ENCODE measurements around the gene LRRC37B.
A peak's percentile ranks its signal among the peaks of the same experiment; 100 is the strongest.
"Not testable (repeated sequence)": the region's sequence is repeated elsewhere in the genome, so short reads cannot be mapped to it uniquely, and the experiment has no call there.

LRRC37B gene

DNA sequence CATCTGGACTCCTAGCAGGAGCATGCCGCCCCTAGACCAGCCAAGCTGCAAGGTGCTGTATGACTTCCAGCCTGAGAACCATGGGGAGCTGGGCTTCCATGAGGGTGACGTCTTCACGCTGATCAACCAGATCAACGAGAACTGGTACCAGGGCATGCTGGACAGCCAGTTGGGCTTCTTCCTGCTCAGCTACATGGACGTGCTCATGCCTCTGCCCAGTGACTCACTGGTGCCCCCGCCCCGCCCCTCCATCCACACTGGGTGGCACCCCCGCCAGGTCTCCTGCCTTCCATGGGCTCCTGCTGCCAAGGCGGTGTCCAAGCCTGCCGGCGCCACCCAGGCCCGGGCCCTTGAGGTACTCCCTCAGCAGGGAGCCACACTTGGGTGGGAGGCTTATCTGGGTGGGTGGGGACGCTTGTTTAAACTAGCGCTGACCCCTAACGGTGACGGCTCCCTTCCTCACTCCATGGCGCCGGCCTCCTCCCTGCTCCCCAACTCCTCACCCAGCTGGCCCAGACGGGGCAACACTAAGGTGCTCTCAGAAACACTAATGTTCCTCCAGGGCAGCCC, 34.2 kb downstream of the LRRC37B start:
- not testable (repeated sequence) for DNase-seq (ENCODE audit: low read depth)

DNA sequence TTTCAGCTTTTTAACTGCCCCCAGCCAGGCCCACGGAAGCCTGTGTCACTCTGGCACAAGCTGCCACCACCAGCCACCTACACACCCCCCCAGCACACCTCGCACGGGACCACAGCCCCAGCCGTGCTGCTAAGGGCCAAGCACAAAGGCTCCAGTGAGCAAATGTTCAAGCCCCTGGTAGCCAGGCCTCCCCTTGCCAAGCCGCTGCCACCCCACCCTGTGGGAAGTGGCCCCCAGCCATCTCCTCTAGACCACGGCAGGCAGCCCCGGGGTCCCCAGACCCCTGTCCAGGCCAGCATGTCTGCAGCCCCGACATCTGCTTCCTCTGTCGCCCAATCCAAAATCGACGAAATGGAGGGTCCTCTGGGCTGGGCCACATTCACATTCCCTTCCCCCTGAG, 35.1 kb downstream of the LRRC37B start:
- not testable (repeated sequence) for DNase-seq (ENCODE audit: low read depth)

DNA sequence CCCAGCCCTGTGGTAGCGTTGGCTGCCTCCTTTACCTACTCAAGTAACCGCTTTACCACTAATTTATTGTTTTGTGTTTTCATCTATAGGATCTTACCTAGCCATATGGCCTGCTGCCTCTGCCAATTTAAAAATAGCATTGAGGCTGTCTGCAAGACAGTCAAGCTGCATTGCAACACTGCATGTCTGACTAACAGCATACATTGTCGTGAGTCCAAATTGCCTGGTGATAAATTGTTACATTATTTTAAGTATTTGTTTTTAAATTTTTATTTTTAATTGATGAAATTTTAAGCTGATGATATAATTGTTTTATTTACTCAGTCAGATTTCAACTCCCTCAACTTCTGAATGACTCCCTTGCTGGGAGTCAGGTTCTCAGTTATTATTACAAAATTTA, 38.4 kb downstream of the LRRC37B start:
- DNase-seq (ENCODE audit: low read depth), result peak; percentile 17

DNA sequence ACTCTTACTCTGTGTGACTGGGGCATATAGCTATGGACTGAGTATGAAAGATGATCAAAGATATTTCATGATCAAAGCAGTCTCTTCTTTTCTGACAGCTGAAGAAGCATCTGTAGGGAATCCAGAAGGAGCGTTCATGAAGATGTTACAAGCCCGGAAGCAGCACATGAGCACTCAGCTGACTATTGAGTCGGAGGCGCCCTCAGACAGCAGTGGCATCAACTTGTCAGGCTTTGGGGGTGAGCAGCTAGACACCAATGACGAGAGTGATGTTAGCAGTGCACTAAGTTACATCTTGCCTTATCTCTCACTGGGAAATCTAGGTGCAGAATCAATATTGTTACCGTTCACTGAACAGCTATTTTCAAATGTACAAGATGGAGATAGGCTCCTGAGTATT, 40.5 kb downstream of the LRRC37B start:
- not testable (repeated sequence) for DNase-seq (ENCODE audit: low read depth)

DNA sequence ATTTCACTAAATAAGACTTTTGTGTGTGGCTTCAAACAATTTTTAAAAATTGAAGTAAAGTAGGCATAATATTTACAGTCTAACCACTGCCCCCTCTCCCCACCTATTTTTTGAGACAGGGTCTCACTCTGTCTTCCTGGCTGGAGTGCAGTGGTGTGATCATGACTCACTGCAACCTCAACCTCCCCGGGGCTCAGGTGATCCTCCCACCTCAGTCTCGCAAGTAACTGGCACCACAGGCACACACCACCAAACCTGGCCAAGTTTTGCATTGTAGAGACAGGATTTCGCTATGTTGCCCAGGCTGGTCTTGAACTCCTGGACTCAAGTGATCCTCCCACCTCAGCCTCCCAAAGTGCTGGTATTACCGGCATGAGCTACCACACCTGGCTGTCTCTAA, 47.8 kb downstream of the LRRC37B start:
- DNase-seq (ENCODE audit: low read depth), result not testable (repeated sequence)

DNA sequence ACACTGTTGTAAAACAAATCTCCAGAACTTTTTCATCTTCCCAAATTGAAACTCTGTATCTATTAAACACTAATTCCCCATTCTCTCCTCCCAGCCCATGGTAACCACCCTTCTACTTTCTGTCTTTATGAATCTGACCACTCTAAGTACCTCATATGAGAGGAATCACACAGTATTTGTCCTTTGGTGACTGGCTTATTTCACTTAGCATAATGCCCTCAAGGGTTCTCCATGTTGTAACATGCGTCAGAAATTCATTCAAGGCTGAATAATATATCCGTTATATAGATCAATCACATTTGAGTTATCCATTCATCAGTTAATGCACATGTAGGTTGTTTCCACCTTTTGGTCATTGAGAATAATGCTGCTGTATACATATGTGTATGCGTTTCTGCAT, 48.2 kb downstream of the LRRC37B start:
- not testable (repeated sequence) for DNase-seq (ENCODE audit: low read depth)

DNA sequence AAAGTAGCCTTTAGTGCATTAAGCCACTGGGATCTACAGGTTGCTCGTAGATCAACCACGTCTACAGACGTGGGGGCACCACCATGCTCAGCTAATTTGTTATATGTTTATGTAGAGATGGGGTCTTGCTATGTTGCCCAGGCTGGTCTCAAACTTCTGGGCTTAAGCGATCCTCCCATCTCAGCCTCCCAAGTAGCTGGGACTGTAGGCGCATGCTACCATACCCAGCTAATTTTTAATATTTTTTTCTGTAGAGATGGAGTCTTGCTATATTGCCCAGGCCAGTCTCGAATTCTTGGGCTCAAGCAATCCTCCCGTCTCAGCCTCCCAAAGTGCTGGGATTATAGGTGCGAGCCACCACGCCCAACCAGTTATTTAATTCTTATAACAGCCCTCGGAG, 49.3 kb downstream of the LRRC37B start:
- DNase-seq (ENCODE audit: low read depth), result not testable (repeated sequence)

DNA sequence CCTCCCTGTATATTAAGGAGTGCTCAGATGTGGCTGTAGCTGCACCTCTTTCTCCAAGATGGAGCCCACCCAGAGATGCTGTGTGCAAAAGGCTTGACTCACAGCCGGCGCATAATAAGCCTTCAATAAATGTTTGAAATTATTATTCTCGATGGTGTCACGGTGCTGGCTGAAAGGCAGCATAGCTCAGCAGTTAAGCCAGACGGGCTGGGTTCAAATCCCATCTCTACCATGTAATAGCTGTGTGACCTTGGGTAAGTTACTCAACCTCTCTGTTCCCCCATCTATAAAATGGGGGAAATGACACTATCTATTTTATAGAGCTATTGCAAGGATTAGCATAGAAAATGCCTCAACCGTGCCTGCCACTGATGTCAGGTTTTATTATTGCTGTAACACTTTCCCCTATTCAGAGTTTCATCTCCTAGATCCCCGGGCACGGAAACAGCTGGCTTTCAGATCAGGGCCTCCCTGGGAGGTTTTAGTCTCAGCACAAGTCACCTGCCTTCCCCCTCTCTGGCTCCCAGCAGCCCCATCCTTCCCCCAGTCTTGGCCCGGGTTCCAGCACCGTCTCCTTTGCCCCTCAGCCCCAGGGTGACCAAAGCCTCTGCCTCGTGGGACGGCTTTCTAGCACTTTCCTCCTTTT, 50.4 kb downstream of the LRRC37B start:
- DNase-seq (ENCODE audit: low read depth), result not testable (repeated sequence)

DNA sequence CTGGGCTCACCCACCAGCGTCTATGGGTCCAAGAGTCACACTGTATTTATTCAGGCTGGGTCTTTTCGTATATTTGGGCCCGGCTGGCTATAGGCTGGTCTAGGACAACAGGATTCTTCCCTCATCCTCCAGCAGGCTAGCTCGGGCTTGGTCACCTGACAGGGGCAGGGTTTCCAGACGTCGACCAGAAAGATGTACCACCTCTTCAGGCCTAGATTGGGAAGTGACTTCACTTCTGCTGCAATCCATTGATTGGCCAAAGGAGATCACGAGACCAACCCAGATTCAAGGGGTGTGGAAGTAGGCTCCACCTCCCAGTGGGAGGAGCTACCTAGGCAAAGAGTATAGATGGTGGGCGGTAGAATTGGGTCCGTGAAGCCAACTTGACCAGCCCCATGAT, 53.5 kb downstream of the LRRC37B start:
- DNase-seq (ENCODE audit: low read depth), result not testable (repeated sequence)

DNA sequence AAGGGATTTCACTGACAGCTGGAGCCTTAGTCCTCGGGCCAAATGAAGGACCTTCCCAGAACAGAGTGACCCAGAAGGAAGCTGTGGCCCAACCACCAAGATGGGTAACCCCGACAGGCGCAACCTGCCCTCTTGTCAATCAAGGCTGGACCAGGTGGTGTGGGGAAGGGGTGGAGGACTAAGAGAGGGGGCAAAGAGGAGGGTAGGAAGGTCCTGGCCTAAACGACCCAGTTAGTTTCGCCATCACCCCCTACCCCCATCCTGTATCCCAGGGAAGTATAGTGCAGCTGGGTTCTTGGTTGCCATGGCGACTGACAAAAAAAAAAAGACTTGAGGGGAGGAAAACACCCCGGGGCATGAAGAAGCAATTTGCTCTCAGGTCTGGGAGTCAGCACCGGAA, 54.7 kb downstream of the LRRC37B start:
- not testable (repeated sequence) for DNase-seq (ENCODE audit: low read depth)

DNA sequence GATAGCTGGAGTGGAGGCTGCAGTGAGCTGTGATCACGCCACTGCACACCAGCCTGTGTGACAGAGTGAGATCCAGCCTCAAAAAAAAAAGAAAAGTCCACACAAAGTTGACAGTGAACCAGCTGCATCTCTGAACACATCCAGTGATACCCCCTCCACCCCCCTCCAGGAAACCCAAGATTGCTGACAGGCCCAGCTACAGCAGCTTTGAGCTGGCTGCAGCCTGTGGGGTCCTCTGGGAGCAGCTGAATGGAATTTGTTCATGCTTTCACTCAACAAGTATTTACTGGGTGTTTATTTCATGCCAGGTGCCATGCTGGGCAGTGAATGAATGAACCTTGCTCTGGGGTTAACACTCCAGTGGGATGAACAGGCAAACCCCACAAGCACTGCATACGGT, 56.9 kb downstream of the LRRC37B start:
- DNase-seq (ENCODE audit: low read depth), result not testable (repeated sequence)

DNA sequence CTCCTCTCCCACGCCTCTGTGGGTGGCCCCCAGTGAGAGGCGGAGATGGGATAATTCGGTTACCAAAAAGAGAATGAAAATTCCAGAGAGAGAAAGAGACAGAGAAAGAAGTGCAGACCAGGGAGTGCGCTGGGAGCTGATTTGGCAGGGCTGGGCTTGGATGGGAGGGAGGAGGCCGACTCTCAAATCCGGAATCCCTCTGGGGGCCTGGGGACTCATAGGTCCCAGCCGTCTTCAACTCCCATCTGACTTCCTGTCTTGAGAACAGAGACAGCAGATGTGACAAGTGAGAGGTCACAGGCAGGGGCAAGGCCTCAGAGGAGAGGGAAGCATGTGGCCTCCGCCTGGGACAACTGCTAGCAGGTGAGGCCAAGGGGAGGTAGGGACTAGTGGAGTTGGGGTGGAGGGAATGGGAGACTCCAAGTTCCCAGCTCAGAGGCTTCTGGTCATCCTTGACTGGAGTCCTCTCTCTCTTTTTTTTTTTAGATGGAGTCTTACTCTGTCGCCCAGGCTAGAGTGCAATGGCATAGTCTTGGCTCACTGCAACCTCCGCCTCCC, 59.0 kb downstream of the LRRC37B start:
- DNase-seq (ENCODE audit: low read depth), result not testable (repeated sequence)

DNA sequence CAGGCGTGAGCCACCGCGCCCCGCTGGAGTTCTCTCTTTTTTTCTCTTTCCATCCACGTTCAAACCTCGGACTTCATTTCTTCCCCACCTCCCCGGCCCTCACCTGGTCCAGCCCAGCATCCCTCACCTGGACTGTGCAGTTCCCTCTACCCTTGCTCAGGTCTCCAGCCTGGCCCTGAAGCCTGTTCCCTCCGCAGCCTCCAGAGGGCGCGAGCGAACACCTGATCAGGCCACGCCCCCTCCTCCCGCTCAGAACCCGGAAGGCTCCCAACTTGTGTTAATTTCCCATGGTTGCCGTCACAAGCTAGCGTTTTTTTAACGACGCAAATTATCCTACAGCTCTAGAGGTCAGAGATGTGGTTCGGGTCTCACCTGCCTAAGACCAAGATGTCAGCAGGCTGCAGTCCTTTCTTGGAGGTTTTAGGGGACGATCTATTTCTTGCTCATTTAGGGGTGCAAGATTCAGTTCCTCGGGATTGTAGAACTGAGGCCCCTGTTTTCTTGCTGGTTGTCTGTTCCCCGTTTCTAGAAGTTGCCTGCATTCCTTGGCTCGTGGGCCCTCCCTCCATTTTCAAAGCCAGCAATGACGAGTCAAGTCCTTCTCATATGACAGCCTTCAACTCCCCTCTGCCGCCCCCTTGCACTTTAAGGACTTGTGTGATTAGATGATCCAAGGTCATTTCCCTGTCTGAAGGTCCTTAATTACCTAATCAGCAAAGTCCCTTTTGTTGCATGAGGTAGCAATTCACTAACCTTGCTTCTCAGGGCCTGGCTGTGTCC, 59.9 kb downstream of the LRRC37B start:
- not testable (repeated sequence) for DNase-seq (ENCODE audit: low read depth)

DNA sequence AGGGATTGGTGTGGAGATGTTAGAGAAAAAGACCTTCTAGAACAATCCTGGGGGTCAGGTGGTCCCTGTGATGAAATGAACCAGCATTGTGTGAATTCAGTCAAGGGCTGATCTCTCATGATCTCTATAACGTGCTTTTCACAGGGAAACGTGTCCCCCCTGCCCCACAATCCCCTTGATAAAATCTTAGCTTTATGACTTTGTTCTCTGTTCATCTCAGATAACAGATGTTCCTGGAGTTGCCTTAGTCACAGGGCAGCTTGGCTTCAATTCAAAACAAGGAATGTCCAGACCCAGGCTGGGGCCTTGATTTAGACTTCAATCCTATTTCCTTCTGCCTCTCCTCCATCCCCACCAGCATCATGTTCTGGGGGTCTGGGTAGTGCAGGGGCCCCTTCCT, 61.9 kb downstream of the LRRC37B start:
- peak; percentile 21 for DNase-seq (ENCODE audit: low read depth)

DNA sequence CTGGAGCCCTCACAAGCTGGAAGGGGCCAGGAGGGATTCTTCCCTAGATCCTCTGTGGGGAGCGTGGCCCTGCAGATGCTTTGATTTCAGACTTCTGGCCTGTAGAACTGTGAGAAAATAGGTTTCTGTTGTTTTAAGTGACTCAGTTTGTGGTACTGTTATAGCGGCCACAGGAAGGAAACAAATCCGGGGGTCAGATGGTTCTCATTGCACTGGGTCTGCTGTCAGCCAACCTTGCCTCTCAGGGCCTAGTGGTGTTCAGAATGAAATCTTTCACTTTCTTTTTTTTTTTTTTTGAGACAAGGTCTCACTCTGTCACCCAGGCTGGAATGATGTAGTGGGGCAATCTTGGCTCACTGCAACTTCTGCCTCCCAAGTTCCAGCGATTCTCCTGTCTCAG, 64.8 kb downstream of the LRRC37B start:
- not testable (repeated sequence) for DNase-seq (ENCODE audit: low read depth)

DNA sequence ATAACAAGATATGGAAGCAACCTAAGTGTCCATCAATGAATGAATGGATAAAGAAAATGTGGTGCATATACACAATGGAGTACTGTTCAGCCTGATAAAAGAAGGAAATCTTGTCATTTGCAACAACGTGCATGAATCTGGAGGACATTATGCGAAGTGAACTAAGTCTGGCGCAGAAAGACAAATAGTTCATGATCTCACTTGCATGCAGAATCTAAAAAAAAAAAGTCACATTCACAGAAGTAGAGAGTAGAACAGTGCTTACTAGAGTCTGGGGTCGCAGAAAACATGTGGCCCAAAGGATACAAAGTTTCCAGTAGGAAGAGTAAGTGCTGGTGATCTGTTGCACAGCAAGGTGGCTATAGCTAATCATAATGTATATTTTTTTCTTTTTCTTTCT, 65.9 kb downstream of the LRRC37B start:
- DNase-seq (ENCODE audit: low read depth), result not testable (repeated sequence)

DNA sequence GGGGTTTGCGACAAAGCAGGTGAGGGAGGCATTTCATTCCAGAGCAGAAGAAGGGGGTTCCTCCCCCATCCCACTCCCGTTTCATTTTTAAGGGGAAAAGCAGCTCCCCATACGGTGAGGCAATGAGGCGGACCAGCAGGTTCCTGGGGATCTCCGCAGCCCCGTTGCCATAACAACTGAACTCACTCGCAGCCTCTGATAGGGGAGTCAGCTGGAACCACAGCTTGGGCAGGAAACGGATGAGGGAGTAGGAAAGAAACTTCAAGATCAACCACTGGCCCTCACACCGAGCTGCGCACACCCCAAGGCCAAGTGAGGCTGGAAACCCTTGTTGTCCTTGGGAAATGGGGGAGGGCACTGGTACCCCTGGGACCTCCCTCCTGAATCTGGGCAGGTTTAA, 72.6 kb downstream of the LRRC37B start:
- DNase-seq (ENCODE audit: low read depth), result peak; percentile 39

DNA sequence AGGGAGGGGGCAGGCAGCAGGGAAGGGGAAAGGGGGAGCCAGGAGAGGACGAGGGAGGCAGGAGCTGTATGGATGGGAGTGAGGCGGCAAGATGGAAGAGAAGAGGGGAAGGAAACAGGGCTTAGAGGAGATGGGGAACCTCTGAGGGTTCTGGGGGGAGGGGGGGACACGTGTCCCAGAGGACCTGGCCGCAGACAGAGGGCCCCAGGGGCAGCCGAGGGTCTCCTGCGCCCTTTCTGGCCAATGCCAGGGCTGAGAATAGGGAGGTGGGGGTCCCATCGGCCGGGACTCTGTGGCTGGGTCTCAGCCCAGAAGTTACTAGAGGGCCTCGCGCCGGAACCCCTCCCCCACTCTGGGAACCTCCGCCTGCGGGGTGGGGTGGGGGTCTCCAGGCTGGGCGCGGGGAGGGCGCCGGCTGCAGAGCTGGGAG, 76.4 kb downstream of the LRRC37B start:
- DNase-seq (ENCODE audit: low read depth), result not testable (repeated sequence)

DNA sequence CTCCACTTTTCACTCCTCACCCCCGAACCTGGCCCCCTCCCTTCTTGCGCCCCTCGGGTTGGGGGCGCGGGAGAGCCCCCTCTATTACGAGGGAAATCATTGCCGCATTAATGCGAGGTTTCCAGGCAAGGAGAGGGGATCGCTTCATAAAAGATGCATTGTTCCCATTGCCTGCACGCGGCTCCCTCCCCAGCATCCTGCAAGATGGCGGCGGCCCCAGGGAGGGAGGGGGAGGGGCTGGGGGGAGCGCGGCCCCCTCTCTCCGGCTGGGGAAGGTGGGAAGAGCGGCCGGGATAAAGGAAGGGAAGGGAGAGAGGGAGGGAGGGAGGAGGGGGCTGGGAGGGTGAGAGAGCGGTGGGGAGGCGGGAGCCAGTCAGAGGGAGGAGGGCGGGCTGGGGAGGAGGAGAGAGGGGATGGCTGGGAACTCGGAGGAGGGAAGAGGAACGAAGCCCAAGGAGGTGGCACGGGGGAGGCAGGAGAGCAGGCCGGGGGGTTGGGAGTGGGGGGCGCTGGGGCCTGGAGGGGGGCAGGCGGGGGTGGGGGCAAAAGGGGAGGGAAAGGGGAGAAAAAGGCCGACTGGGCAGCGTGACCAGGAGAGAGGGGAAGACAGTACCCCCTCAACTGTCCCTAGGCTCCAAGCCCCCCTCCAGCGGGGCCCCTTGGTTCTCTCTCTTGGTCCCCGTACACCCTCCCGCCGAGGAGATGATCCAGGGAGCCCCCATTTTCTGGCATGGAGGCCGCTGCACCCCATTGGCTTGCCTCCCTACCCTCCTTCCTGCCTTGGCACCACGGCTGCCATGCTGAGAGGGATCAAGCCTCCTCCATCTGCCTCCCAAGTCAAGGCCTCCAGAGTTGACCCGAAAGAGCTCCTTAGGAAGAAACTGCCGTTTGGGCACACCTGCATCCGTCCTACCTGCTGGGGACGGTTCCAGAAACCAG, 77.1 kb downstream of the LRRC37B start:
- peak; percentile 67 for DNase-seq (ENCODE audit: low read depth)

DNA sequence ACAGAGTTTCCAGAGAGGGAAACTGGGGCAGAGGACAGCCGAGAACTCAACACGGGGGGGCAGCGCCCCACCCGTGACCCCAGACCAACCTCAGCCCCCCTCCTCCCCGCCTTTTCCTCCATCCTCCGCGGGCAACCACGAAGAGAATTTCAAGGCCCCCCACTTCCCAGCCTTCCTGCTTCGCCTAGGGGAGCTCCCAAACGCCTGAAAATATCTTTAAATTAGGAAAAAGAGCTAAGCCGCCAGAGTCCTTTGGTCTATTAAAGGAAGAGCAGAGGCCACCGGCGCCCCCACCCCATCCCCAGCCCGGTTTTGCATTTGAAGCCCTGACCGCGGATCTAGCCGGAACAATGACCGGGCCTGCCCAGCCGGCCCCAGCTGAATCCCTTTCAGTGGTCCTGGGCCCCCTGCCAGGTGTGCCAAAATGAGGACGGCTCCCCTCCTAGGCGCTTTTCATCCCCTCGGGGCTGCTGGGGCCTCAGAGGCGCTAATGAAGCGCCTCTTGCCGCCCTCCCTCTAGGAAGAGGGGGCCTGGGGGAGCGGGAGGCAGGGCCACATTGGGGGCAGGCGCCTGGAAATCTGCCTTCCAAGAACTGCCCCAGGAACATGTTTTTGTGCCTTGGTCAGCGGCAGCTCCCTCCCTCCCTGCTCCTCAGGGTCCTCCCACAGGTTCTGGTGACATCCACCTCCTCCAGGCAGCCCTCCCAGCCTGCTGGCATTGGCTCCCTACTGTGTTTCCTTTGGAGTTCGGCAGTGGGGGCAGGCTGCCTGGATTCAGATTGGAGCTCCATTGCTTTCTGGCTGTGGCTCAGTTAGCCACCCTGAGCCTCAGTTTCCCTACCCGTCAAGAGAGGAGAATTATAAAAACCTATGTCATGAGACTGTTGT, 78.0 kb downstream of the LRRC37B start:
- DNase-seq (ENCODE audit: low read depth), result not testable (repeated sequence)

DNA sequence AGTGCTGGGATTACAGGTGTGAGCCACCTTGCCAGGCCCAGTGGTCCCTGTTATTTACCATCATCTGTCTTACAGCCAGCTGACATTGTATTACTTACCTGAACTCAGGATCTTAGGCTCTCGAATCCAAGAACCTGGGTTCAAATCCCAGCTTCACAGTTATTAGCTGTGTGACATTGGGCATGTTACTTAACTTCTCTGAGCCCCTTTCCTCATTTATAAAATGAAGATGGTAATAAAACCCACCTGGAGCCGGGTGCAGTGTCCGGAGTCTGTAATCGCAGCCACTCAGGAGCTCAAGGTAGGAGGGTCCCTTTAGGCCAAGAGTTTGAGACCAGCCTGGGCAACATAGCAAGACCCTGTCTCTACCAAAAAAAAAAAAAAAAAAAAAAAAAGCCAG, 79.7 kb downstream of the LRRC37B start:
- DNase-seq (ENCODE audit: low read depth), result not testable (repeated sequence)
